Measurements from ENCODE around the gene DNAJC12.
"Not testable (repeated sequence)": the region's sequence is repeated elsewhere in the genome, so short reads cannot be mapped to it uniquely, and the experiment has no call there.

GRCh38 chr10:67835541-67836394 is 2.2 kb downstream of the DNAJC12 start:
- not testable (repeated sequence) for TF ChIP-seq POLR2A, CTCF (IDR thresholded peaks at IDR 0.05)

Measured in heart left ventricle (tissue), 13 donors.